Bronchial epithelial cell (primary cell): ENCODE data around the gene DNAH3. TPM values are rescaled to one million over a fixed set of nuclear protein-coding genes. Genes with fewer than 3 reads are reported as not detected.

Experiments
- DNase-seq: peaks from one replicate; pipeline ENCODE4 v3.0.0-alpha.2; 2010; ENCODE audit warnings: low read depth
- FAIRE-seq: peaks from 2 replicates; lab custom pipeline; 2011; peaks lifted over from hg19 to GRCh38; lab: Jason Lieb, UNC
- H3K27me3 ChIP-seq: 2 replicates; pipeline ENCODE4 v1.5.1; 2011; ENCODE audit warnings: low read length; ENCODE audit not compliant: control insufficient read depth, insufficient read depth
- H3K36me3 ChIP-seq: 2 replicates; pipeline ENCODE4 v1.5.1; 2011; ENCODE audit warnings: low read length; ENCODE audit not compliant: control insufficient read depth, insufficient read depth
- H3K4me3 ChIP-seq: 2 replicates; pipeline ENCODE4 v1.5.1; 2011; ENCODE audit warnings: mild to moderate bottlenecking, low read depth, low read length, control low read depth
- total RNA-seq: library from RNA; depleted of rRNA; stranded (reverse); fragments of >200 nt; gene quantifications from 2 replicates; pipeline ENCODE4 v1.2.1, GENCODE V29; 2014
- TF ChIP-seq, protein P1 (sequence below): IDR thresholded peaks from 2 replicates; pipeline ENCODE4 v1.5.1; 2011; ENCODE audit warnings: mild to moderate bottlenecking, moderate library complexity, low read length, control low read depth, inconsistent platforms; ENCODE audit not compliant: insufficient read depth, severe bottlenecking

Gene DNAH3
- total RNA-seq, 1 donor from 2014 or later, result 0.26 TPM

DNA sequence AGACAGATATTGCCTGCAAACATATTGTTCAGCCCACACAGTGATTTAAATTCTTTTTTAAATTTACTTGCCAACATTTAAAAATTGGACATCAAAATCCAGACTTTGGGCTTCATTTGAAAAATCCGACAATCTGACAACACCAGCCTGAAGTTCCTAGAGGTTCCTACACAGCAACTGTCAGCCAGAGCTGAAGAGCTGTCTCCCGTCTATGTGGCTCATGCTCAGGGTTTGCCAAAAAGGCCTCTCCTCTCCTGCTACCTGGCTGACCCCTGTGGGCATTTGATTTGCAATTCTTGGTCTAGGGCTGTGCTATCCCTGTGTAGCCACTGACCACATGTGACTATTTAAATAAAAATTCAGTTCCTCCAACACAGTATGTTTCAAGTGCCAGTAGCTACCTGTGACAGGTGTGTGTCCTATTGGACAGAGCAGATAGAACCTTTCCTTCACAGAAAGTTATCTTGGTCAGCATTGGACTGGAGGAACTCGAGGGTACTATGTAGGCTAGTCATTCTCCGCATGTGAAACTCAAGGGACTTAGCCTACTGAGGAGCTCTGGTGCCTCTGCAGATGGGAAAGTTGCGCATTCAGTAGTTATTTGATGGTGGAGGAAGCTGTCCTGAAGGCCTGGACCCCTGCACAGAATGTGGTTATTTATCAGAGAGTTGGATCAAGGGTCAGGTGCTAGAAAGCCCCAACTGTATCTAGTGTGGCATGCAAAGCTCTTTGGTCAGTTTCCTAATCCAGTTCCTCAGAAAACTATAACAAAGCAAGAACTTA is 247.3 kb downstream of the DNAH3 start:
- no peak for DNase-seq
- TF ChIP-seq, protein P1, sequence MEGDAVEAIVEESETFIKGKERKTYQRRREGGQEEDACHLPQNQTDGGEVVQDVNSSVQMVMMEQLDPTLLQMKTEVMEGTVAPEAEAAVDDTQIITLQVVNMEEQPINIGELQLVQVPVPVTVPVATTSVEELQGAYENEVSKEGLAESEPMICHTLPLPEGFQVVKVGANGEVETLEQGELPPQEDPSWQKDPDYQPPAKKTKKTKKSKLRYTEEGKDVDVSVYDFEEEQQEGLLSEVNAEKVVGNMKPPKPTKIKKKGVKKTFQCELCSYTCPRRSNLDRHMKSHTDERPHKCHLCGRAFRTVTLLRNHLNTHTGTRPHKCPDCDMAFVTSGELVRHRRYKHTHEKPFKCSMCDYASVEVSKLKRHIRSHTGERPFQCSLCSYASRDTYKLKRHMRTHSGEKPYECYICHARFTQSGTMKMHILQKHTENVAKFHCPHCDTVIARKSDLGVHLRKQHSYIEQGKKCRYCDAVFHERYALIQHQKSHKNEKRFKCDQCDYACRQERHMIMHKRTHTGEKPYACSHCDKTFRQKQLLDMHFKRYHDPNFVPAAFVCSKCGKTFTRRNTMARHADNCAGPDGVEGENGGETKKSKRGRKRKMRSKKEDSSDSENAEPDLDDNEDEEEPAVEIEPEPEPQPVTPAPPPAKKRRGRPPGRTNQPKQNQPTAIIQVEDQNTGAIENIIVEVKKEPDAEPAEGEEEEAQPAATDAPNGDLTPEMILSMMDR, result no peak
- Histone ChIP-seq H3K36me3 (no peaks in the 10 kb centered on the region), H3K4me3 (no peak overlapping the region), H3K27me3 (no peaks in the 10 kb centered on the region)
- FAIRE-seq, result no peak

DNA sequence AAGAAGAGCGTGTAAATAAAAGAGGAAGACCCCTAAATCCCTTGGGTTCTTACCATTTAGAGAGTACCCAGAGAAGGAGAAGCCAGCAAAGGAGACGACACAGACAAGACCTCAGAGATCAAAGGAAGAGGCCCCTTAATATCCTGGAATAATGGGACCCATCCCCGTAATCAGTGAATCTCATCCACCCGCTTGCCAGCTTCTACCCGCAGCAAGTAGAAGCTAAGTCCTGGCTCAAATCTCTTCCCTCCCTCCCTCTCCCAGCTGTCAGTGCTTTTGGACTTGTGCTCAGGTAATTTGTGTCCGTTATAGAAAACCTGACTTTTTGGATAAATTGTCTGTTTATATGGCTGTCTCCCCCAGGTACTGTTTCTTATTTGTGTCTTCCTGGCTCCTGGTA is 248.2 kb downstream of the DNAH3 start:
- no peaks in the 10 kb centered on the region for H3K36me3 ChIP-seq
- FAIRE-seq (no peak), DNase-seq (no peak)
- TF ChIP-seq, protein P1, result no peak
- no peaks in the 10 kb centered on the region for H3K27me3 ChIP-seq
- H3K4me3 ChIP-seq, result no peak overlapping the region

DNA sequence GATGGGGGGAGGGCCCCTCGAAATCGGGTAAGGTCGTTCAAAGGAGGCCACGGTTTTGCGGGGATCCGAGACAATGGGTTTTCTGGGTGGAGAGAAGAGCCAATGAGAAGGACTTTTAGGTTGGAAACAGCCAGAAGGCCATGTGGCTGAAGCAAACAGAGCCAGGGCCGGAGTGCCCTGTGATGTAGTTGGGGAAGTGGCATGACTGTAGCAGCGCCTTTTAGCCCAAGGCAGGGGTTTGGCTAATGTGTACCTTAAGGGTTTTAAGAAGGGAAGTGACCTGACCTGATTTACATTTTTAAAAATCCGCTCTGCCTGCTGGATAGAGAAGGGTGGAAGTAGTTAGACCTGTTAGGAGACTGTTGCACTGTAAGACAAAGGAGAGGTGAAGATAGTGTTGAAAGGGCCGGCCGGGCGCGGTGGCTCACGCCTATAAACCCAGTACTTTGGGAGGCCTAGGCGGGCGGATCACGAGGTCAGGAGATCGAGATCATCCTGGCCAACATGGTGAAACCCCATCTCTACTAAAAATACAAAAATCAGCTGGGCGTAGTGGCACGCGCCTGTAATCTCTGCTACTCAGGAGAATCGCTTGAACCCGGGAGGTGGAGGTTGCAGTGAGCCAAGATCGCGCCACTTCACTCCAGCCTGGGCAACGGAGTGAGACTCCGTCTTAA is 249.1 kb downstream of the DNAH3 start:
- H3K4me3 ChIP-seq, result peak overlapping the region; percentile 78
- no peaks in the 10 kb centered on the region for H3K27me3 ChIP-seq
- DNase-seq (peak; percentile 83), FAIRE-seq (no peak)
- TF ChIP-seq, protein P1, result no peak
- H3K36me3 ChIP-seq, result no peaks in the 10 kb centered on the region

DNA sequence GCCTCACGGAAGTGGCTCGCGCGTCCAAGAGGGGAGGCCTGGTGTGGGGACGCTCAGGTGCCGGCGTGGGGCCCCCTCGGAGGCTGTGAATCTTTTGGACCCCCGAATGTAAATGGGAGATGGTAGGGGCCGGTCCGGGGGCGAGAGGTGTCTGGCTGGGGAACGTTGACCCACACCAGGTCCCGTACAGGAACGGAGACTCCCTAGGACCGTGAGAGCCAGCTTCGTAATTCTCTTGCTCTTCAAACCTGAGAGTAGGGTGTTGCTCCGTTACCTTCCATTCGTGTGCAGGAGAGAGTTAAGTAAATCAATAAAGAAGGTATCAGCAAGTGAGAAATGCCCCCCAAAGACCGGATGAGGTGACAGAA is 249.6 kb downstream of the DNAH3 start:
- DNase-seq (peak; percentile 33), FAIRE-seq (no peak)
- H3K36me3 ChIP-seq, result peaks cover 1% of the 10 kb centered on the region
- H3K4me3 ChIP-seq, result peak overlapping the region; percentile 78
- no peaks in the 10 kb centered on the region for H3K27me3 ChIP-seq
- TF ChIP-seq, protein P1, result no peak

DNA sequence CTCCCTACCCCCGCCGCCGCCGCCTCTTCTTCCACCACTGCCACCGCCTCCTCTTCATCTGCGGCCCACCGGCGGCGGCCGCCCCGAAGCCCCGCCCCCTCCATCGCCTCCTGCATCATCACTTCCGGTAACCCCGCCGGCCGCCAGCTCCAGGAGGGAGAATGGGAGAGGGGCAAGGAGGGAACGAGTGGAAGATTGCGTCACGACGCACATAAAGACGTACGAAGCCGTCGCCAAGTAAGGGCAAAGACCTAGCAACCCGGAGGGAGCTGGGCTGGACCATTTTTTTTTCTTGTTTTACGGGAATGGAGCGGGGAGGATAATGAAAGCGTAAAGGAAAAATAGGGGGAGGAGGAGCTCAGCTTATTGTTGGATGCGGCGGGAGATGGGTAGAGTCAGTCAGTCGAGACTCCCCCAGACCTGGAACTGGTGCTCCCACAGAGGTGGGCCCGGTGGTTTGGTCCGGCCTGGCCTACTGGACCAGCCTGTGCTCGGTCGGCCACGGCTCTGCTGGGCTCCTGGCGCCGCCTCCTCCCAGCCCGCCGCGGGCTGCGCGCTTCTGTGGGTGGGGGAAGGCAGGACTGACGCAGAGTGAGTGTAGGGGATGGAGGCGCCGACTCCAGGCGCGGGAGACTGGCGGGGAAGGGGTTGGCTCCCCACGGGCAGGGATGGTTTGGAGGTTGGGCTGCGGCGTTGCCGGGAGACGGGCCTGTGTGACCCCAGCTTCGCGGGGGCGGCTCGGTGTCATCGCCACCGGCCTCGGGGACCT is 250.2 kb downstream of the DNAH3 start, which contains the start of the genes DCUN1D3 and LYRM1:
Gene DCUN1D3, minus strand, starts transcription at position 60 of the 769 bp plus-strand sequence. CDS start 37,820 bp downstream, outside the sequence.
Gene LYRM1, plus strand, starts transcription at position 473 of the 769 bp plus-strand sequence. CDS start 14,785 bp downstream, outside the sequence.
- Histone ChIP-seq H3K4me3 (peak within 1 kb of the TSS; percentile 78), H3K27me3 (no peaks in the 10 kb centered on the region), H3K36me3 (peaks cover 2% of the 10 kb centered on the region)
- TF ChIP-seq, protein P1, result no peak
- DNase-seq (peak; percentile 95), FAIRE-seq (no peak)
